H1 (cell line): ENCODE results near the gene ATP5ME. TPM values are rescaled to one million over a fixed set of nuclear protein-coding genes. Genes with fewer than 3 reads are reported as not detected.

Source experiments
- CTCF ChIA-PET: fragments of 300-600 bp; sonication (Branson Sonifier 250); formaldehyde crosslinking; loops from one replicate; lab custom pipeline; 2021; ENCODE audit not compliant: partially characterized antibody; lab: Charles Lee
- POLR2A ChIA-PET: fragments of 300-600 bp; sonication (Branson Sonifier 250); formaldehyde crosslinking; loops from one replicate; lab custom pipeline; 2021; ENCODE audit warnings: inconsistent platforms; ENCODE audit not compliant: partially characterized antibody; lab: Charles Lee
- DNase-seq, 2 experiments: peaks; one replicate each; pipeline versions ENCODE4 v3.0.0 to v3.0.0-alpha.2; 2010 to 2022; ENCODE audit warnings: low spot score in 2 of 2, low read depth in 1 of 2, mixed read lengths in 1 of 2
- FAIRE-seq: peaks from 2 replicates; lab custom pipeline; 2011; peaks lifted over from hg19 to GRCh38; lab: Jason Lieb, UNC
- H2AFZ ChIP-seq: 2 replicates; pipeline ENCODE4 v1.8.1; 2012; ENCODE audit warnings: low read length, inconsistent platforms
- H2AK5ac ChIP-seq: 2 replicates; pipeline ENCODE4 v1.6.1; 2013; ENCODE audit warnings: low read depth, low read length
- H2BK120ac ChIP-seq: replicated peaks from 2 replicates; pipeline ENCODE3; 2013; ENCODE audit warnings: low read depth, low read length, inconsistent platforms
- H2BK12ac ChIP-seq: 2 replicates; pipeline ENCODE4 v1.6.1; 2013; ENCODE audit warnings: low read depth, low read length
- H2BK15ac ChIP-seq: 2 replicates; pipeline ENCODE4 v1.6.1; 2013; ENCODE audit warnings: low read length
- H2BK20ac ChIP-seq: 2 replicates; pipeline ENCODE4 v1.6.1; 2013; ENCODE audit warnings: low read length
- H2BK5ac ChIP-seq: 2 replicates; pipeline ENCODE4 v1.6.1; 2013; ENCODE audit warnings: low read depth, low read length
- H3K14ac ChIP-seq: 2 replicates; pipeline ENCODE4 v1.6.1; 2013; ENCODE audit warnings: inconsistent platforms; ENCODE audit not compliant: insufficient read length
- H3K18ac ChIP-seq: 2 replicates; pipeline ENCODE4 v1.6.1; 2013; ENCODE audit warnings: low read length; ENCODE audit errors: extremely low read depth
- H3K23ac ChIP-seq: 2 replicates; pipeline ENCODE4 v1.6.1; 2013; ENCODE audit warnings: inconsistent platforms; ENCODE audit not compliant: insufficient read length
- H3K23me2 ChIP-seq: 2 replicates; pipeline ENCODE4 v1.6.1; 2013; ENCODE audit warnings: low read depth, low read length
- H3K27ac ChIP-seq: 2 replicates; pipeline ENCODE4 v1.6.1; 2011; ENCODE audit warnings: low read depth, low read length, inconsistent platforms
- H3K27me3 ChIP-seq, 4 experiments: replicated peaks in 1 of 4; 1 replicate in 1 of 4; 2 replicates in 3 of 4; pipeline versions ENCODE4 v1.6.1 to v1.8.1; 2011 to 2013; ENCODE audit warnings: low read length in 3 of 4, mild to moderate bottlenecking in 3 of 4, inconsistent platforms in 2 of 4, mixed read lengths in 2 of 4, moderate library complexity in 1 of 4; ENCODE audit not compliant: control insufficient read depth in 3 of 4, insufficient read depth in 3 of 4; ENCODE audit errors: extremely low read depth in 1 of 4
- H3K36me3 ChIP-seq, 4 experiments: 2 replicates each; pipeline versions ENCODE4 v1.6.1 to v1.8.1; 2011 to 2013; ENCODE audit warnings: mild to moderate bottlenecking in 4 of 4, low read length in 3 of 4, moderate library complexity in 2 of 4, control low read depth in 1 of 4, inconsistent platforms in 1 of 4; ENCODE audit not compliant: insufficient read depth in 4 of 4, control insufficient read depth in 2 of 4
- H3K4ac ChIP-seq: replicated peaks from 2 replicates; pipeline ENCODE3; 2013; ENCODE audit warnings: low read length, low read depth, mixed read lengths, inconsistent platforms; ENCODE audit not compliant: insufficient read length
- H3K4me1 ChIP-seq, 4 experiments: replicated peaks in 1 of 4; 1 replicate in 1 of 4; 2 replicates in 3 of 4; pipeline versions ENCODE4 v1.6.1 to v1.8.1; 2011 to 2013; ENCODE audit warnings: low read length in 3 of 4, inconsistent platforms in 2 of 4, mixed read lengths in 1 of 4; ENCODE audit not compliant: insufficient read depth in 4 of 4, control insufficient read depth in 3 of 4
- H3K4me2 ChIP-seq, 2 experiments: 2 replicates each; pipeline versions ENCODE4 v1.6.1 to v1.8.1; 2011 to 2013; ENCODE audit warnings: low read depth in 2 of 2, low read length in 2 of 2, control low read depth in 1 of 2, inconsistent platforms in 1 of 2, mild to moderate bottlenecking in 1 of 2; ENCODE audit not compliant: insufficient read depth in 1 of 2
- H3K4me3 ChIP-seq, 4 experiments: fragments of 200-600, 300-600 bp in 1 of 4; sonication (generic), shearing (Covaris generic), sonication (Bioruptor Twin) in 1 of 4; 2 replicates each; pipeline versions ENCODE4 v1.5.1 to v1.8.1; 2011 to 2016; ENCODE audit warnings: low read length in 4 of 4, low read depth in 3 of 4, control low read depth in 2 of 4, inconsistent platforms in 2 of 4, mild to moderate bottlenecking in 2 of 4, mixed read lengths in 1 of 4, moderate library complexity in 1 of 4; ENCODE audit not compliant: insufficient read depth in 2 of 4; ENCODE audit errors: extremely low read depth in 1 of 4
- H3K56ac ChIP-seq: replicated peaks from 2 replicates; pipeline ENCODE3; 2013; ENCODE audit warnings: low read depth, mild to moderate bottlenecking, mixed read lengths, low read length, inconsistent platforms; ENCODE audit not compliant: insufficient read length
- H3K79me1 ChIP-seq: 2 replicates; pipeline ENCODE4 v1.6.1; 2013; ENCODE audit warnings: low read depth, low read length, control low read depth
- H3K79me2 ChIP-seq, 2 experiments: 2 replicates each; pipeline versions ENCODE4 v1.6.1 to v1.8.1; 2012 to 2013; ENCODE audit warnings: low read length in 2 of 2, mild to moderate bottlenecking in 2 of 2, inconsistent platforms in 1 of 2; ENCODE audit not compliant: insufficient read depth in 2 of 2, control insufficient read depth in 1 of 2
- H3K9ac ChIP-seq, 4 experiments: replicated peaks in 1 of 4; 1 replicate in 1 of 4; 2 replicates in 3 of 4; pipeline versions ENCODE4 v1.6.1 to v1.8.1; 2011 to 2013; ENCODE audit warnings: low read depth in 3 of 4, low read length in 3 of 4, control low read depth in 2 of 4, mild to moderate bottlenecking in 2 of 4, moderate library complexity in 2 of 4, inconsistent platforms in 1 of 4; ENCODE audit errors: extremely low read depth in 1 of 4
- H3K9me3 ChIP-seq, 2 experiments: 2 replicates each; pipeline versions ENCODE4 v1.6.1 to v1.8.1; 2012 to 2013; ENCODE audit warnings: mild to moderate bottlenecking in 2 of 2, moderate library complexity in 2 of 2, control low read depth in 1 of 2, inconsistent platforms in 1 of 2, low read depth in 1 of 2, low read length in 1 of 2, mixed read lengths in 1 of 2; ENCODE audit not compliant: insufficient read depth in 2 of 2
- H4K20me1 ChIP-seq, 2 experiments: replicated peaks in 1 of 2; 2 replicates each; pipeline versions ENCODE3 to v1.8.1; 2011 to 2013; ENCODE audit warnings: inconsistent platforms in 2 of 2, low read length in 2 of 2, mild to moderate bottlenecking in 1 of 2; ENCODE audit not compliant: insufficient read depth in 2 of 2, control insufficient read depth in 1 of 2
- H4K5ac ChIP-seq: 2 replicates; pipeline ENCODE4 v1.6.1; 2013; ENCODE audit warnings: low read length, low read depth, mixed read lengths, inconsistent platforms; ENCODE audit not compliant: insufficient read length
- H4K8ac ChIP-seq: 2 replicates; pipeline ENCODE4 v1.8.0; 2013; ENCODE audit warnings: mild to moderate bottlenecking, moderate library complexity, low read length, inconsistent platforms; ENCODE audit not compliant: insufficient read depth; ENCODE audit errors: extremely low read depth
- H4K91ac ChIP-seq: replicated peaks from 2 replicates; pipeline ENCODE3; 2013; ENCODE audit warnings: low read length, mixed read lengths, inconsistent platforms; ENCODE audit not compliant: insufficient read length
- EP300 ChIP-seq, 2 experiments: IDR thresholded peaks; 1 replicate in 1 of 2; 2 replicates in 1 of 2; pipeline ENCODE4 v1.6.1; 2011 to 2012; ENCODE audit warnings: low read depth in 2 of 2, low read length in 2 of 2, mild to moderate bottlenecking in 2 of 2, borderline replicate concordance in 1 of 2, inconsistent platforms in 1 of 2, moderate library complexity in 1 of 2
- HDAC6 ChIP-seq: IDR thresholded peaks from one replicate; pipeline ENCODE4 v1.7.1; 2012; ENCODE audit warnings: low read depth, mild to moderate bottlenecking, inconsistent platforms, low read length, moderate library complexity
- JUN ChIP-seq: IDR thresholded peaks from 2 replicates; pipeline ENCODE4 v1.6.1; 2011; ENCODE audit warnings: low read depth, mild to moderate bottlenecking, improper control_type of control experiment, low read length
- RNF2 ChIP-seq: fragments of 200-900, 300-1000 bp; sonication (generic); IDR thresholded peaks from 2 replicates; pipeline ENCODE4 v1.7.1; 2016; ENCODE audit warnings: borderline replicate concordance, low read depth, mild to moderate bottlenecking, antibody characterized with exemption, low read length; ENCODE audit not compliant: poor library complexity, severe bottlenecking; ENCODE audit errors: missing control alignments
- SP1 ChIP-seq: IDR thresholded peaks from 2 replicates; pipeline ENCODE4 v1.6.1; 2011; ENCODE audit warnings: low read depth, low read length
- TBP ChIP-seq: IDR thresholded peaks from 2 replicates; pipeline ENCODE4 v1.6.1; 2011; ENCODE audit warnings: low read depth, low read length, improper control_type of control experiment
- TEAD4 ChIP-seq: IDR thresholded peaks from 2 replicates; pipeline ENCODE4 v1.6.1; 2012; ENCODE audit warnings: low read depth, low read length, inconsistent platforms, mixed read lengths
- WGBS, 2 experiments: shearing (Covaris generic) in 1 of 2; methylation state at CpG; one replicate each; pipeline versions ENCODE4 v1.1.6 to v1.1.7; 2013 to 2015; ENCODE audit warnings: low lambda C conversion rate in 2 of 2, mixed read lengths in 2 of 2, inconsistent platforms in 1 of 2, low coverage in 1 of 2, missing lambda C conversion rate in 1 of 2; ENCODE audit not compliant: insufficient replicate concordance in 2 of 2, insufficient coverage in 1 of 2, insufficient read length in 1 of 2; ENCODE audit errors: extremely low coverage in 1 of 2, missing lambda C conversion rate in 1 of 2; 5-methylcytosine and 5-hydroxymethylcytosine counted together
- polyA plus RNA-seq, 7 experiments: library from polyadenylated mRNA; depleted of rRNA in 3 of 7; stranded (reverse) in 5 of 7; unstranded in 2 of 7; fragments of >200 nt in 5 of 7; fragments of 200-250 nt in 2 of 7; gene quantifications; 1 replicate in 5 of 7; 2 replicates in 1 of 7; 4 replicates in 1 of 7; pipeline versions ENCODE4 v1.2.1 to v1.2.3, GENCODE V29; 2011 to 2013; ENCODE audit warnings: missing spikeins in 2 of 7, mixed read lengths in 2 of 7
- total RNA-seq: library from RNA; stranded (reverse); fragmentation: NEBNext Ultra II Directional; extraction: Animal tissue kit (Norgen Biotek cat#: 25700); gene quantifications from 2 replicates; pipeline ENCODE4 v1.2.1, GENCODE V29; 2021
- TF ChIP-seq, protein P1 (sequence below), 3 experiments: IDR thresholded peaks; 1 replicate in 2 of 3; 2 replicates in 1 of 3; pipeline versions ENCODE4 v1.5.1 to v1.6.1; 2011; ENCODE audit warnings: low read length in 3 of 3, mild to moderate bottlenecking in 3 of 3, inconsistent platforms in 2 of 3, low read depth in 1 of 3, moderate library complexity in 1 of 3; ENCODE audit not compliant: insufficient read depth in 1 of 3; ENCODE audit errors: control extremely low read depth in 1 of 3
- TF ChIP-seq, protein P2 (sequence below): IDR thresholded peaks from 2 replicates; pipeline ENCODE4 v1.6.1; 2011; ENCODE audit warnings: low read depth, mild to moderate bottlenecking, low read length; ENCODE audit not compliant: insufficient read depth

The ATP5ME gene
- total and polyA plus RNA-seq, 2 of the 8 experiments (the other 6 are each of a cell fraction or from before 2014, with no cell fraction given), result 375 to 450 TPM

- Histone ChIP-seq H3K79me1 (peaks cover 24% of the 10 kb centered on the region), H2AFZ (no peak overlapping the region), H3K56ac (no peak overlapping the region), H4K91ac (no peak overlapping the region), H3K4me3 (no peak overlapping the region), H2BK15ac (no peak overlapping the region), H2AK5ac (no peak overlapping the region), H3K23ac (no peak overlapping the region), H2BK20ac (no peak overlapping the region), H2BK12ac (no peak overlapping the region), H3K9ac (no peak overlapping the region), H3K79me2 (peaks cover 16 to 74% of the 10 kb centered on the region in 2 experiments), H3K4me1 (peaks cover 0 to 8% (median 5%) of the 10 kb centered on the region in 4 experiments; a peak in 5 of 7 replicates), H2BK5ac (no peak overlapping the region), H3K18ac (no peak overlapping the region), H4K20me1 (peaks cover 17 to 40% of the 10 kb centered on the region in 2 experiments), H3K36me3 (peaks cover 0 to 6% (median 0%) of the 10 kb centered on the region in 4 experiments; a peak in 2 of 8 replicates), H4K5ac (no peak overlapping the region), H3K4ac (no peak overlapping the region), H3K27me3 (peaks cover 0 to 4% (median under 1%) of the 10 kb centered on the region in 4 experiments; a peak in 3 of 7 replicates), H2BK120ac (no peak overlapping the region), H4K8ac (no peak overlapping the region), H3K23me2 (peaks cover 12% of the 10 kb centered on the region; the same call in 1 of the 2 replicates), H3K27ac (no peak overlapping the region), H3K9me3 (no peaks in the 10 kb centered on the region), H3K4me2 (0 out of 4 replicates have a peak overlapping the region, but pooled peaks of 1 of the 2 experiments have one; percentile 7), H3K14ac (no peak overlapping the region)
- CTCF ChIA-PET, result interaction anchor here (0.9 to 1.0 kb wide), 2 partner anchors 28 to 182 kb away, joined by 3 read pairs; no protein-coding TSS in a partner anchor
- POLR2A ChIA-PET, result interaction anchor here (0.7 to 2.2 kb wide), 5 partner anchors 10 to 55 kb away, joined by 3 to 6 read pairs (median 3); no protein-coding TSS in a partner anchor
- FAIRE-seq (no peak), DNase-seq (no peak)
- WGBS, 2 experiments, result 91% methylated on average over 6 of the region's 6 CpGs; no CpG with 5 or more reads in 1 of the 2 experiments
- TF ChIP-seq, protein P1, sequence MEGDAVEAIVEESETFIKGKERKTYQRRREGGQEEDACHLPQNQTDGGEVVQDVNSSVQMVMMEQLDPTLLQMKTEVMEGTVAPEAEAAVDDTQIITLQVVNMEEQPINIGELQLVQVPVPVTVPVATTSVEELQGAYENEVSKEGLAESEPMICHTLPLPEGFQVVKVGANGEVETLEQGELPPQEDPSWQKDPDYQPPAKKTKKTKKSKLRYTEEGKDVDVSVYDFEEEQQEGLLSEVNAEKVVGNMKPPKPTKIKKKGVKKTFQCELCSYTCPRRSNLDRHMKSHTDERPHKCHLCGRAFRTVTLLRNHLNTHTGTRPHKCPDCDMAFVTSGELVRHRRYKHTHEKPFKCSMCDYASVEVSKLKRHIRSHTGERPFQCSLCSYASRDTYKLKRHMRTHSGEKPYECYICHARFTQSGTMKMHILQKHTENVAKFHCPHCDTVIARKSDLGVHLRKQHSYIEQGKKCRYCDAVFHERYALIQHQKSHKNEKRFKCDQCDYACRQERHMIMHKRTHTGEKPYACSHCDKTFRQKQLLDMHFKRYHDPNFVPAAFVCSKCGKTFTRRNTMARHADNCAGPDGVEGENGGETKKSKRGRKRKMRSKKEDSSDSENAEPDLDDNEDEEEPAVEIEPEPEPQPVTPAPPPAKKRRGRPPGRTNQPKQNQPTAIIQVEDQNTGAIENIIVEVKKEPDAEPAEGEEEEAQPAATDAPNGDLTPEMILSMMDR (IDR thresholded peaks at IDR 0.05; ENCODE audit: control extremely low read depth in 1 of 3, insufficient read depth in 1 of 3, low read depth in 1 of 3, low read length in 3 of 3), result no peak
- TF ChIP-seq JUN (no peak), EP300 (IDR thresholded peaks at IDR 0.05; ENCODE audit: borderline replicate concordance in 1 of 2, low read depth in 2 of 2, low read length in 2 of 2) (no peak), SP1 (no peak), TEAD4 (no peak), RNF2 (no peak), TBP (no peak), HDAC6 (no peak)
- TF ChIP-seq, protein P2, sequence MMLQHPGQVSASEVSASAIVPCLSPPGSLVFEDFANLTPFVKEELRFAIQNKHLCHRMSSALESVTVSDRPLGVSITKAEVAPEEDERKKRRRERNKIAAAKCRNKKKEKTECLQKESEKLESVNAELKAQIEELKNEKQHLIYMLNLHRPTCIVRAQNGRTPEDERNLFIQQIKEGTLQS, result no peak
These were observed 35.3 kb upstream of the ATP5ME start for GRCh38 chr4:709348-709747.
